Fibroblast of villous mesenchyme (primary cell): Measurements from ENCODE around the gene GBP2. TPM values are rescaled to one million over a fixed set of nuclear protein-coding genes. Genes with fewer than 3 reads are reported as not detected.

ENCODE experiments used
- DNase-seq: peaks from one replicate; pipeline ENCODE4 v3.0.0-alpha.2; 2010; ENCODE audit warnings: low read depth
- H3K4me3 ChIP-seq: 2 replicates; pipeline ENCODE4 v1.5.1; 2011; ENCODE audit warnings: low read depth, mild to moderate bottlenecking, low read length
- CTCF ChIP-seq: IDR thresholded peaks from 2 replicates; pipeline ENCODE4 v1.5.1; 2012; ENCODE audit warnings: low read depth, mild to moderate bottlenecking, low read length; ENCODE audit not compliant: insufficient read depth
- total RNA-seq: library from RNA; depleted of rRNA; stranded (reverse); fragments of >200 nt; gene quantifications from 2 replicates; pipeline ENCODE4 v1.2.3, GENCODE V29; 2012

GBP2 gene
- total RNA-seq: 59.9 and 96.3 TPM in 2 replicates

GRCh38 chr1:89125913-89126580 lies at the start of gene GBP2:
Gene GBP2 (minus strand): TSS chr1:89126114. CDS start chr1:89121966, 4,148 bp downstream.
- H3K4me3 ChIP-seq: peak within 1 kb of the TSS; percentile 66
- TF ChIP-seq CTCF: no peak
- DNase-seq: peak; percentile 89

GRCh38 chr1:89174491-89174890 lies 48.6 kb upstream of the GBP2 start:
- DNase-seq: no peak
- no peak for TF ChIP-seq CTCF
- no peak overlapping the region for H3K4me3 ChIP-seq

- no peak for DNase-seq
- H3K4me3 ChIP-seq: no peak overlapping the region
- TF ChIP-seq CTCF: no peak
Measured at GRCh38 chr1:89172468-89173143, 46.7 kb upstream of the GBP2 start.

- H3K4me3 ChIP-seq: no peak overlapping the region
- DNase-seq: no peak
- TF ChIP-seq CTCF: no peak
Measured at GRCh38 chr1:89171067-89171438, 45.1 kb upstream of the GBP2 start.

- no peak for DNase-seq
- H3K4me3 ChIP-seq: no peak overlapping the region
- TF ChIP-seq CTCF: no peak
Measured at GRCh38 chr1:89170170-89171066, 44.5 kb upstream of the GBP2 start.

GRCh38 chr1:89169166-89169565 lies 43.3 kb upstream of the GBP2 start:
- no peak overlapping the region for H3K4me3 ChIP-seq
- no peak for TF ChIP-seq CTCF
- DNase-seq: no peak
